Brain pericyte (primary cell): ENCODE data around the gene POLR2L.

Source experiments
- DNase-seq: peaks from one replicate; pipeline ENCODE4 v3.0.0-alpha.2; 2012; ENCODE audit warnings: low read depth, low spot score

The POLR2L gene

DNA sequence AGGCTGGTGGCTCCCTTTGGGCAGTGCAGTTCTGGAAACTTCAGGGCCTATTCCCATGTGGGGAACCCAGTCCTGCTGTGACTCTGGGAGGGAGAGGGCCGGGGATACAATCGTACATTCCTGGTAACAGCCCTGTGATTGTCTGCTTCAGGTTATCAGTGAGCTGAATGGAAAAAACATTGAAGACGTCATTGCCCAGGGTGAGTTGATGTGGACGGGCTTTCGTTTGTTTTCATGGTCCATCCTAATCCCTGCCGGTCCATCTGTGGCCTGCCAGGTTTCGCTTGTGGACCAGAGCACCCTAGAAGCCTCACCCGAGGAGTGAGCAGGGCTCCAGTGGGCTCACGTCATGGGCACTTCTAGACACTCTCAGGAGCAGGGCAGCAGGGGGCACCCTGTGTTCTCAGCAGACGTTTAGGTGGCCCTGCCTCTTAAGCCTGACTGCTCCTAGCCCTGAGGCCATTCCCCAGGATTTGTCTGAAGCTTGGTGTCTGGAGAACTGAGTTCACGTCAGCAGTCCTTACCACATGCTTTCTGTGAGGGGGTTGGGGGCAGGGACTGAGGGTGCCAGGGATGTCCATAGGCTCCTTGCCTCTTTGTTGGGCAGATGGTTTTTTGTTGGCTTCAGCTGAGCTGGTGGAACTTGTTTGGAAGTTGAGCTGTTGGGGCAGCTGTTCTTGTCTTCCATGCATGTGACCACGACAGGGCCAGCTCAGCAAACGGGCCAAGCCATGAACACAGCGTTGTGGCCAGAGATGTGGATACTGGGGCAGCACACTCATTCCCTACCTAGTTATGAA lies 30.7 kb downstream of the POLR2L start:
- no peak for DNase-seq

DNA sequence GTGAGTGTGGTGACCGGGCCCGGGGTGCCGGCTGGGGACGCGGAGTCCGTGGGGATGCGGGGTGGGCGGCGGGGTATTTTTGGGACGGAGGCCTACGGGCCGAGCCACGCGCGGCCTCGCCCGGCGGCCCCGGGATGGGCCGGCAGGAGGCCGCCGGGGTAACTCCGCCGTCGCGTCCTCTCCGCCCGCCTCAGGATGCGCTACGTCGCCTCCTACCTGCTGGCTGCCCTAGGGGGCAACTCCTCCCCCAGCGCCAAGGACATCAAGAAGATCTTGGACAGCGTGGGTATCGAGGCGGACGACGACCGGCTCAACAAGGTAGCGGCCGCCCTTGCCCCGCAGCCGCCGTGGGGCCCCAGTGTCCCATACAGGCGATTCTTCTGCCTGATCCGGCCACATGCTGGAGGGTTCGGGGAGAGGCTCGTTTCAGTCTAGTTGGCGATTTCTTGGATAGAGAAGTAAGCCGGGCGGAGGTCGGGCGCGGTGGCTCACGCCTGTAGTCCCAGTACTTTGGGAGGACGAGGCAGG lies 32.2 kb downstream of the POLR2L start:
- no peak for DNase-seq

- DNase-seq = peak; percentile 92
These were observed 32.9 kb downstream of the POLR2L start, which contains the start of gene RPLP2 for GRCh38 chr11:809287-810039. Gene RPLP2 (plus strand): TSS chr11:809967. CDS start chr11:810235, 268 bp downstream.

- DNase-seq = no peak
These were observed 33.7 kb downstream of the POLR2L start for GRCh38 chr11:808427-809286.

DNA sequence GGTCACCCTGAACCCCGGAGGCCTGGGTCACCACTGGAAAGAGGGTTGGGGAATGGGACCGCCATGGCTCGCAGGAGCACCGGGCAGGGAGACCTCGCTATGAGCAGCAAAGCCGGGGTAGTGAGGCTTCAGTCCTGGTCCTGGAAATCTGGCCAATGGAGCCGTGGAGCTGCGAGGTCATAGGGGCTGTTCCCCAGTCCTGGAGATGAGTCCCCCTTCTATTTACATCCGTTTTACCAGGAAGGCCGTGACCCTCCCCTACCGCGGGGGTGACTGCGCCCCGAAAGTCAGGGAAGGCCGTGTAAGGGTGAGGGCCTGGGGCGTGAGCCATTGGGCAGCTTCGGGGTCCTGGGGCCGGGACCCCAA lies 37.7 kb downstream of the POLR2L start:
- no peak for DNase-seq

DNA sequence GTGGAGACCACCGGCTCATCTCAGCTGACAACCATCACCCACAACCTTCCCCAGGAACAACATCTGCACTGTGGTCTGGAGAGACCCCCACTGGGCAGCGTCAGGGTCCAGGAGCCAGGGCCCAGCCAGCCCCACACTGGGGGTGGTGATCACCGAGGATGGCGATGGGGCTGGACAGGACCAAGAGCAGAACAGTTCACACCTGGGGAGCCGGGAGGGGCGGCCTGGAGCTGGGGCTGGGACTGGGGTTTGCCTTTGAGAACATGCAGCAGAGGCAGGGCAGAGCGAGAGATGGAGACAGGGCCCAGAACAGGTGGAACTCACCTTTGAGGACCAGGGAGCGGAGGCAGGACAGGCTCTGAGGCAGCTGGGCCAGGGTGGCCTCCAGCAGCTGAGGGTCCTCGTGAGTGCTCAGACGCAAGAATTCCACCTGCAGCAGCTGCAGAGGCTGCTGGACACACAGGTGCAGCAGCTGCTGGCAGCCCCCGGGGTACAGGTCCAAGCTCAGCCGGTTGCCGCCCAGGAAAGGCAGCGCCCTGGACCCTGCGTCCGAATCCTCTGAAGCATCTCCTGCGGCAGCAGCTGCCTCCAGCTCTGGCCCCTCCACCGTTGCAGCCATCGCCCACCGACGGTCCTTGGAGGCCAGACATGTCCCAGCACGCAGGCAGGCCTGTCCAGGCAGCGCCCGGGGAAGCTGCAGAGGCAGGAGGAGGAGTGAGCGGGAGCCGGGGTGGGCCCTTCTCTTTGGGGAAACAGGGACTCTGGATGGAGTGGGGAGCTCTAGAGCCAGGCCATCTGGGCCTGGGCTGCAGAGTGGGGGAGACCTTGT lies 38.3 kb downstream of the POLR2L start:
- DNase-seq = no peak

DNA sequence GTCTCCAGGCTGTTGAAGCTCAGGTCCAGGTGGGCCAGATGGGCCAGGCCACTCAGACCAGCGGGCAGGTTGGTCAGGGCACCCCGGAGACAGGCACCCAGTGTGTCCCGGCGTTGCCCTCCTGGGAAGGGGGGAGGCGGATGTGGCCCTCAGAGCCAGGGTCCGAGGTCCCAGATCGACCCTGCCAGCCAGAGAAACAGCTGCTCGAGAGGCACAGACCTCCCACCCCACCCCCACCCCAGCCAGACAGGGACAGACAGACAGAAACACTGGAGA lies 38.9 kb downstream of the POLR2L start:
- DNase-seq = no peak

DNA sequence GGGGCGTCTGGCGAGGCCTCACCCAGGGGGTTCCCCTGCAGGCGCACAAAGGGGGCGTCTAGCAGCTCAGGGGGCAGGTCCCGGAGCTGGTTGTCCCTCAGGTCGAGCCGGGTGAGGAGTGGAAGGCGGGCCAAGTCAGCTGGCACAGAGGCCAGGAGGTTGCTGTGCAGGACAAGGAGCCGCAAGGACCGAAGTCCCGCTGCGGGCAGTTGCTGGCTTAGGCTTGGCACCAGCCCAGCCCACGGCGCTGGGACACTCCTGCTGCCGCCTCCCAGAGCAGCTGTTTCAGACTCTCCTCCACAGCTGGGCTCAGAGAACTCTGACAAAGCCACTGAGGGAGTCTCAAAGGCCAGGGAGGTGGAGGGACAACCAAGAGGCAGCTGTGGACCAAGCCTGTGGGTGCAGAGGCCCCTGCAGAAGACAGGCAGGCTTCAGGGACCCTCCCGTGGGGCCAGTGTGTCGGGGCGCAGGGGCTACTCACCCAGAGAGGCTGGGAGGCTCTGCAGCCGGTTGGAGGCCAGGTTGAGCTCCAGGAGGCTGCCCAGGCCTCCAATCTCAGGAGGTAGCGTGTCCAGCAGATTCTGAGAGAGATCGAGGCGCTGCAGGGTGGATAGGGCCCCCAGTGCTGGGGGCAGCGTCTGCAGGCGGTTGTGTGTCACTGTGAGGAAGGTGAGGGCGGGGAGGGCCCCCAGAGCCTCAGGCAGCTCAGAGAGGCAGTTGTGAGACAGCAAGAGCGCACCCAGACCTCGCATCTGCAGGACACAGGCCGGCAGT lies 39.4 kb downstream of the POLR2L start:
- no peak for DNase-seq

- DNase-seq = no peak
These were observed 40.2 kb downstream of the POLR2L start for GRCh38 chr11:802018-802617.

- DNase-seq = no peak
These were observed 41.1 kb downstream of the POLR2L start for GRCh38 chr11:801097-801780.

DNA sequence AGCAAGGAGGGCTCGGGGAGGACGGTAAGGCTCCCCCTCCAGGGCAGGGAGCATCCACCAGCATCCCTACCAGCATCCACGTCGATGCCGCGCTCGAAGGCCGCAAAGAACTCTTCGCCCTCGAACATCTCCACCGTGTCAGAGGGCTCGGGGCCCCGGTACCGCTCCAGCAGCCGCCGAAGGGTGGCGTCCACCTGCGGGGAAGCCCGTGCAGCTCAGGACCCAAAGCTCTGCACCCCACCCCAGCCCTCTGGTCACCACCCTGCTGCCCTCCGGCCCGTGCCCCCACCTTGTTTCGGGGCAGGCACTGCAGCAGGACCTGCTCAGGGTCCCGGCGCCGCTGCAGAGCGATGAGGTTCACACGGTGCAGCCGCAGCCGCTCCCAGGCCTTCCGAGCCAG lies 41.9 kb downstream of the POLR2L start:
- DNase-seq = no peak

- DNase-seq = no peak
These were observed 42.5 kb downstream of the POLR2L start for GRCh38 chr11:799641-800316.

GRCh38 chr11:798093-798713 lies 44.1 kb downstream of the POLR2L start, which contains the start of gene SLC25A22:
Gene SLC25A22 (minus strand): TSS chr11:798281. CDS start chr11:795006, 3,275 bp downstream.
- no peak for DNase-seq

GRCh38 chr11:797296-798092 lies 44.8 kb downstream of the POLR2L start:
- DNase-seq = peak; percentile 84

- DNase-seq = no peak
These were observed 45.6 kb downstream of the POLR2L start for GRCh38 chr11:796565-797295.

GRCh38 chr11:795634-796564 lies 46.4 kb downstream of the POLR2L start:
- no peak for DNase-seq
